Measurements from ENCODE around the gene ANKRD13D.

ANKRD13D gene

DNA sequence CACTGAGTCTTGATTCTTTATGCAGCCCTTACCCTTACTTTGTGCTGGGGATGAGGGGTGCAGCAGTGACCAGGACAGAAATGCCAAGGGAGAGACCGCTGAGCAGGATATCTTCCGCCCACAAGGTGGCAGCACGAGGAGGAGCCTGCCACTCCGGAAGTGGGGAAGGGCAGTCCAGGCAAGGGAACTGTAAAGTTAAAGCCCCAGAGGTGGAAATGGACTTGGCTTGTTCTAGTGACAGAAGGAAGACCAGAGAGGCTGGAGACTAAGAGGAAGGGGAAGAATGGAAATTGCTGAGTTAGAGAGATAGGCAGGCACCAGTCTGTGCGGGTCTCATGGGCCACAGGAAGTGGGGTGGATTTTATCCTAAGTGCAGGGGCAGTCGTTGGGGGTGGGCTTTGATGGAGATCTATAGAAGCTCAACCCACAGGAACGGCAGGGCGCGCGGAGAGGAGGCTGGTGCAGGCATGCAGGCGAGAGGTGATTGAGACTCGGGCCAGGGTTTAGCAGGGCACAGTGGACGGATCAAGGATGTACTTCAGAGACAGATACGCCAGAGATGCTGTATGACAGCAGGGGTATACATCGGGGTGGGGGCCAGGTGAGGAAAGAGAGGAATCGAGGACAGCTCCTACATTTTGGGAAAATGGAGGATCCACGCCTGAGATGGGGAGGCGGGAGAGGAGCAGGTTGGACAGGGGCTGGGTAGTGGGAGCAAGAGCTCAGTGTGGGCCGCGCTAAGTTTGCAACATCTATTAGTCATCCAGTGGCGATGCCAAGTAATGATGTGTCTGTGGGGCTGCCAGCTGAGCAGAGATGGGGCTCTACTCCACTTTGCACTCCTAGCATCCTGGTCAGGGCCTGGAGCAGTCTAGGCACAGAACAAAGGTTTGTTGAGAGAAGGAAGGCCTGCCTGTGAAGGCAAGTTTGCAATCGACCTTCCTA is 26.1 kb upstream of the ANKRD13D start:
- peak; percentile 88 for DNase-seq

GRCh38 chr11:67264260-67264659 is 24.8 kb upstream of the ANKRD13D start:
- DNase-seq: no peak

- DNase-seq: no peak
Measured at GRCh38 chr11:67264877-67265632, 24.0 kb upstream of the ANKRD13D start.

- peak; percentile 93 for DNase-seq
Measured at GRCh38 chr11:67265633-67266448, 23.3 kb upstream of the ANKRD13D start.

GRCh38 chr11:67266449-67267187 is 22.5 kb upstream of the ANKRD13D start, which contains the start of gene GRK2:
Gene GRK2 (plus strand): TSS chr11:67266473. CDS start chr11:67266700, 227 bp downstream.
- no peak for DNase-seq

- DNase-seq: peak; percentile 76
Measured at GRCh38 chr11:67267188-67268080, 21.7 kb upstream of the ANKRD13D start.

GRCh38 chr11:67268081-67268961 is 20.8 kb upstream of the ANKRD13D start:
- peak; percentile 84 for DNase-seq

- no peak for DNase-seq
Measured at GRCh38 chr11:67268962-67269268, 20.2 kb upstream of the ANKRD13D start.

DNA sequence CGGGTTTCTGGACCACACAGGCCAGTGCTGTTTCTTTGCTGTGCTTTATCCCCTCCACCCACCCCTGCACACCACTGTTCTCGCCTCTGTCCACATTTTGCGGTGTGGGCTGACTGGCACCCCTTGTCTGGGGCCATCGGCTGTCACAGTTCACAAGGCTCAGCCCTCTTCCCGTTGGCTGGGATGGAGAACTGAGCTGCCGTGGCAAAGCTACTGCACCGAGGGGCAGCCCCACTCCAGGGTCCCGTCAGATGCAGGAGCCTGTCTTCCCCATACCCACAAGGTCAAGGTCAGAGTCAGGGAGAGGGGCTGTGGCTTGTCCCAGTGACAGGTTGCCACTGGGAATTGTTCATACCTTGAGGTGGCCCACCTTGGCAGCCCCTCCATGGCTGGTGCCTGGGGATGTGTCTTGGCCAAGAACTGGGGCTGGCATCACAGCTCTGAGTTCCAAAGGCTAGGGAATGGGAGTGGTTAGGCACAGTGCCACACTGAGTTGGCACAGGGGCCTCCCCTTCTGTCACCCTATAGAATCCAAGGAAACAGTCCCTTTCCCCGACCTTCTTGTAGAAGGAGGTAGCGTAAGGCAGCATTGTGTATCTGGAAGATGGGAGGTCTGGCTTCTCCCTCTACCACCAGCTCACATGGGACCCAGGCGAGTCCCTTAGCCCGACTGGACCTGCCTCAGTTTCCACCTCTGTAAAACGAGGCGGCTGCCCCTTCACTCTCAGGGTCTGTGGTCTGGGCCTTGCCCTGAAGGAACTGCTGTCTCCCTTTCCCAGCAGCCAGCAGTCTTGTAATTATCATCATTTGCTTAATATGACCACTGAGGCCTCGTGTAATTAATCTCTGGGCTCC is 19.5 kb upstream of the ANKRD13D start:
- DNase-seq: no peak

- DNase-seq: no peak
Measured at GRCh38 chr11:67270256-67271204, 18.6 kb upstream of the ANKRD13D start.

- DNase-seq: no peak
Measured at GRCh38 chr11:67271205-67271540, 17.9 kb upstream of the ANKRD13D start.

- peak; percentile 89 for DNase-seq
Measured at GRCh38 chr11:67271541-67272284, 17.4 kb upstream of the ANKRD13D start.

DNA sequence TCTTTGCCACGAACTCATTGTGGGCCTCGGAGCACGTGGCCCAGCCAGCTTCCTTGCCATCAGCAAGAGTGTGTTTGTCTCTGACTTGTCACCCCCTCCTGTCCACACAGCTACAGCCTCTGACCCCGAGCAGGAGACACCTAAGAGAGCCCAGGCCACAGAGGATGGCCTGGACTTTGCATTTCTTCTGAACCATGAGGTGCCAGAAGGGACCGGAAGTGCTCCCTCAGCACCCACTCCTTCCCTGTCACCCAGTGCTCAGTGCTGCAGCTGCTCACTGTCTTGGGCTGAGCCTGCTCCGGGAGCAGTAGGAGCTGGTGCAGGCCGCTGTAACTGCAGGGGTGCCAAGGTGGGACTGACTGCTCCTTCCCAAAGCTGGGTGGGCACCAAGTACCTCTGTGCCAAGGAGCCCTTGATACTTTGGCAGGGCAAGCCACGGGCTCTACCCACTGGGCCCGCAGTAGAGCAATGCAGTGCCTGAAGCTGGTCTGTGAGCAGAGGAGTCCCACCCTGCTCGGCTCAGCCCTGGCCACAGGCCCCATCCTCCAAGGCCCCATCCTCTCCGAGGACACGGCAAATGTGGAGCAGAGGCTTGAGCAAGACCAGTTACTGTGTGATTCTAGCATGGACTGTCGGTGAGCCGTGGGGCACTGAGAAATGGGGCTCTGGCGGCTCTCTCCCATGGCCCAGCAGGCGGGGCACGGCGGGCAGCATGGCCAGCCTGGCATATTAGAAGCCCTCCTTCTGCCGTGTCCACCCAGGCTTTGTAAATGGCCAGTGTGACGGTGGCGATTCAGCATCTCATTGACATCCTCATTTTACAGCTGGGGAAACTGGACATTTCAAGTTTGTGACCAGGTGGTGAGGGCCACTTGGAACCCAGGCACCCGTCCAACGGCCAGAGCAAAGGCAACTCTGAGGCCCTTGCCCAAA is 16.5 kb upstream of the ANKRD13D start:
- peak; percentile 84 for DNase-seq

DNA sequence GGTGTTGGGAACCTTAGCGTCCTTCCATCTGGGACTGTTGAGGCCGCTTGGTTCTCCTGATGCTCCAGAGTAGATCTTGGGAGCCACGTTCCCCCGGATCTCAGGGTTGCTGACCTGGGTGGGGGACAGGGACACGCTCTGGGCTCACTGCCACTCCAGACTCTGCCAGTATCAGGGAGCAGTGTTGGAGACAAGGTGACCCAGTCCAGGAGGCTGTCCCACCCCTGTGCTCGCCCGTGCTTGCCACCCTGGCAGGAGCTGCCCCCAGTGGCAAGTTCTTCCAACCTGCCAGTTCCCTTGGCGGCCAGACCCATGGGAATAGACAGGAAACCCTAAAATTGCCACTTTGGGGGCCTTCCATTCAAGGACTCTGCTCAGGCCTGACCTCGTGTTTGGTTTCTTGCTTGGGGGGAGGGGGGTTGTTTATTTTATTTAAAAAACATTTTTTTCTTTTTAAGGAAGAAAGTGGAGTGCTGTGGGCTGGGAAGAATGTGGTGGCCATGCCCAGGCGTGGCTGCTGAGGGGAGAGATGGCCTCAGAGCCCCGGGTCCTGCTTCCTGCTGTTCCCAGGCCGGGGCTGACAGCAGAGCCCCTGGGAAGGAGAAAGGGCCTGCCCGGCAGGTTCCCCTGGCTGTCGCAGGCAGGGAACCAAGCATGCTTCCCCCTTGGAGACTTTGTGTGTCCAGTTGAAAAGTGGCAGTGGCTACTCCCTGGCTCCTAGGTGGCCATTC is 15.7 kb upstream of the ANKRD13D start:
- DNase-seq: no peak

All from activated CD8-positive, alpha-beta memory T cell treated with anti-CD3 and anti-CD28 coated beads for 24 hours (primary cell).